Inferior parietal cortex (tissue), 1 donor: Measurements from ENCODE around the gene OGDHL.
"Not testable (repeated sequence)": the region's sequence is repeated elsewhere in the genome, so short reads cannot be mapped to it uniquely, and the experiment has no call there.

Source experiments
- DNase-seq: peaks from one replicate; pipeline ENCODE4 v3.0.0-alpha.2; 2016; ENCODE audit errors: extremely low spot score

The OGDHL gene

GRCh38 chr10:49740346-49741107, 21.6 kb downstream of the OGDHL start:
- DNase-seq = no peak

GRCh38 chr10:49739426-49739825, 22.7 kb downstream of the OGDHL start:
- DNase-seq = no peak

- DNase-seq = no peak
Measured at GRCh38 chr10:49738616-49739360, 23.3 kb downstream of the OGDHL start.

GRCh38 chr10:49737474-49738201, 24.5 kb downstream of the OGDHL start:
- no peak for DNase-seq

- no peak for DNase-seq
Measured at GRCh38 chr10:49736564-49737113, 25.5 kb downstream of the OGDHL start.

GRCh38 chr10:49735848-49736563, 26.1 kb downstream of the OGDHL start:
- no peak for DNase-seq

- DNase-seq = no peak
Measured at GRCh38 chr10:49735161-49735560, 27.0 kb downstream of the OGDHL start.

- no peak for DNase-seq
Measured at GRCh38 chr10:49734676-49735075, 27.4 kb downstream of the OGDHL start.

- no peak for DNase-seq
Measured at GRCh38 chr10:49733866-49734265, 28.3 kb downstream of the OGDHL start.

- DNase-seq = no peak
Measured at GRCh38 chr10:49726593-49726992, 35.5 kb downstream of the OGDHL start.

GRCh38 chr10:49715157-49715556, 47.0 kb downstream of the OGDHL start:
- not testable (repeated sequence) for DNase-seq

- no peak for DNase-seq
Measured at GRCh38 chr10:49713266-49713665, 48.9 kb downstream of the OGDHL start.

GRCh38 chr10:49711481-49711880, 50.6 kb downstream of the OGDHL start:
- DNase-seq = no peak

GRCh38 chr10:49710966-49711365, 51.2 kb downstream of the OGDHL start:
- no peak for DNase-seq

- no peak for DNase-seq
Measured at GRCh38 chr10:49709934-49710333, 52.2 kb downstream of the OGDHL start.

GRCh38 chr10:49707585-49707984, 54.5 kb downstream of the OGDHL start:
- DNase-seq = no peak

GRCh38 chr10:49700997-49701396, 61.1 kb downstream of the OGDHL start:
- DNase-seq = no peak

GRCh38 chr10:49700211-49700610, 61.9 kb downstream of the OGDHL start:
- no peak for DNase-seq

GRCh38 chr10:49698679-49699078, 63.4 kb downstream of the OGDHL start:
- no peak for DNase-seq

- no peak for DNase-seq
Measured at GRCh38 chr10:49696311-49696710, 65.8 kb downstream of the OGDHL start.

- no peak for DNase-seq
Measured at GRCh38 chr10:49694466-49694865, 67.7 kb downstream of the OGDHL start.

- DNase-seq = no peak
Measured at GRCh38 chr10:49691588-49691987, 70.5 kb downstream of the OGDHL start.
